Astrocyte (in vitro differentiated cells and primary cell): ENCODE results near the gene LRIT2. TPM values are rescaled to one million over a fixed set of nuclear protein-coding genes. Genes with fewer than 3 reads are reported as not detected.

Experiments used
- DNase-seq: peaks from one replicate; pipeline ENCODE4 v3.0.0-alpha.2; 2010; ENCODE audit warnings: low read depth
- FAIRE-seq: peaks from 2 replicates; lab custom pipeline; 2011; peaks lifted over from hg19 to GRCh38; lab: Jason Lieb, UNC
- H2AFZ ChIP-seq: 2 replicates; pipeline ENCODE4 v1.6.0; 2012; ENCODE audit warnings: low read depth, low read length, inconsistent platforms
- H3K27ac ChIP-seq: 2 replicates; pipeline ENCODE4 v1.5.1; 2011; ENCODE audit warnings: low read depth, low read length, inconsistent platforms
- H3K27me3 ChIP-seq: 2 replicates; pipeline ENCODE4 v1.6.0; 2011; ENCODE audit warnings: low read length, inconsistent platforms; ENCODE audit not compliant: insufficient read depth
- H3K36me3 ChIP-seq: 2 replicates; pipeline ENCODE4 v1.5.1; 2011; ENCODE audit warnings: low read length, inconsistent platforms; ENCODE audit not compliant: insufficient read depth
- H3K4me1 ChIP-seq: 2 replicates; pipeline ENCODE4 v1.5.1; 2011; ENCODE audit warnings: low read length, inconsistent platforms; ENCODE audit not compliant: insufficient read depth
- H3K4me2 ChIP-seq: 2 replicates; pipeline ENCODE4 v1.6.0; 2012; ENCODE audit warnings: low read length, inconsistent platforms
- H3K4me3 ChIP-seq: 2 replicates; pipeline ENCODE4 v1.5.1; 2011; ENCODE audit warnings: low read depth, mild to moderate bottlenecking, low read length, inconsistent platforms; ENCODE audit not compliant: insufficient read depth
- H3K79me2 ChIP-seq: 2 replicates; pipeline ENCODE4 v1.6.0; 2012; ENCODE audit warnings: mild to moderate bottlenecking, low read length, inconsistent platforms; ENCODE audit not compliant: insufficient read depth
- H3K9ac ChIP-seq: 2 replicates; pipeline ENCODE4 v1.6.0; 2012; ENCODE audit warnings: mild to moderate bottlenecking, low read length, inconsistent platforms
- H3K9me3 ChIP-seq: 2 replicates; pipeline ENCODE4 v1.5.1; 2012; ENCODE audit warnings: low read depth, mild to moderate bottlenecking, low read length, inconsistent platforms; ENCODE audit not compliant: insufficient read depth
- H4K20me1 ChIP-seq: 2 replicates; pipeline ENCODE4 v1.6.0; 2012; ENCODE audit warnings: low read length, inconsistent platforms; ENCODE audit not compliant: insufficient read depth
- H3K27ac Mint-ChIP-seq: one replicate; pipeline ENCODE4 v1.8.0; 2021; ENCODE audit warnings: mild to moderate bottlenecking, mixed read lengths; ENCODE audit not compliant: unreplicated experiment
- H3K27me3 Mint-ChIP-seq: one replicate; pipeline ENCODE4 v1.8.0; 2021; ENCODE audit warnings: low read depth, mixed read lengths; ENCODE audit not compliant: unreplicated experiment
- H3K36me3 Mint-ChIP-seq: one replicate; pipeline ENCODE4 v1.8.0; 2021; ENCODE audit warnings: low read depth, mixed read lengths; ENCODE audit not compliant: unreplicated experiment
- H3K4me1 Mint-ChIP-seq: one replicate; pipeline ENCODE4 v1.8.0; 2021; ENCODE audit warnings: low read depth, mixed read lengths; ENCODE audit not compliant: unreplicated experiment
- H3K4me3 Mint-ChIP-seq: one replicate; pipeline ENCODE4 v1.8.0; 2021; ENCODE audit warnings: mild to moderate bottlenecking, moderate library complexity, mixed read lengths; ENCODE audit not compliant: unreplicated experiment
- H3K9me3 Mint-ChIP-seq: one replicate; pipeline ENCODE4 v1.8.0; 2021; ENCODE audit warnings: mild to moderate bottlenecking, mixed read lengths; ENCODE audit not compliant: unreplicated experiment
- EZH2 ChIP-seq: IDR thresholded peaks from 2 replicates; pipeline ENCODE4 v1.6.1; 2012; ENCODE audit warnings: mild to moderate bottlenecking, low read length, inconsistent platforms; ENCODE audit not compliant: insufficient read depth
- total RNA-seq: library from RNA; stranded (reverse); gene quantifications from 2 replicates; pipeline ENCODE4 v1.2.1, GENCODE V29; 2021
- TF ChIP-seq, protein P1 (sequence below): IDR thresholded peaks from 2 replicates; pipeline ENCODE4 v1.5.1; 2011; ENCODE audit warnings: low read depth, mild to moderate bottlenecking, inconsistent platforms, low read length, moderate library complexity; ENCODE audit not compliant: insufficient read depth

The LRIT2 gene
- total RNA-seq, 1 donor from 2014 or later: not detected

DNA sequence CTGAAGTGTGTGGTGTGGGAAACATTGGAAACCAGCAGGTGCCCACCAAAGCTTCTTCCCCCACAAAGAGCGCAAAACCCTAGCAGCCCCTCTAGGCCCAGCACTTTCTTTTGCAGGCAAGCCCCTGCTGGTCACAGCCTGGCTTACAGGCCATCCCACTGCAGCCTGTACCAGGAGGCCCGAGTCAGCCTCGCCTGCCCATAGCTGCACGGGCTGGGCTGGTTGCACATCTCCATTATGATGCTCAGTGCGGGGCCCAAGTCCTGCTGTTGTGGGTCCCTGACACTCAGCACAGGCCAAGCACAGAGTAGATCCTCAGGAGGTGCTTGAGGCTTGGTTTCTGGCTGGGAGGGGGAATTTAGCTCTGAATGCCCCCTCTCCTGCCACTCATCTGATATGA lies 23.0 kb downstream of the LRIT2 start:
- Histone ChIP-seq H3K4me1 (no peaks in the 10 kb centered on the region), H3K9ac (no peak overlapping the region), H3K27ac (no peak overlapping the region), H4K20me1 (no peaks in the 10 kb centered on the region), H3K27me3 (peaks cover 4% of the 10 kb centered on the region), H3K36me3 (no peaks in the 10 kb centered on the region), H2AFZ (no peak overlapping the region), H3K4me2 (no peak overlapping the region), H3K79me2 (no peaks in the 10 kb centered on the region), H3K9me3 (no peaks in the 10 kb centered on the region), H3K4me3 (no peak overlapping the region)
- DNase-seq: no peak
- H3K9me3 Mint-ChIP-seq: no peaks in the 10 kb centered on the region
- H3K36me3 Mint-ChIP-seq: no peaks in the 10 kb centered on the region
- no peak overlapping the region for H3K27ac Mint-ChIP-seq
- H3K27me3 Mint-ChIP-seq: peaks cover 47% of the 10 kb centered on the region
- no peak overlapping the region for H3K4me3 Mint-ChIP-seq
- no peaks in the 10 kb centered on the region for H3K4me1 Mint-ChIP-seq
- FAIRE-seq: no peak
- TF ChIP-seq, protein P1, sequence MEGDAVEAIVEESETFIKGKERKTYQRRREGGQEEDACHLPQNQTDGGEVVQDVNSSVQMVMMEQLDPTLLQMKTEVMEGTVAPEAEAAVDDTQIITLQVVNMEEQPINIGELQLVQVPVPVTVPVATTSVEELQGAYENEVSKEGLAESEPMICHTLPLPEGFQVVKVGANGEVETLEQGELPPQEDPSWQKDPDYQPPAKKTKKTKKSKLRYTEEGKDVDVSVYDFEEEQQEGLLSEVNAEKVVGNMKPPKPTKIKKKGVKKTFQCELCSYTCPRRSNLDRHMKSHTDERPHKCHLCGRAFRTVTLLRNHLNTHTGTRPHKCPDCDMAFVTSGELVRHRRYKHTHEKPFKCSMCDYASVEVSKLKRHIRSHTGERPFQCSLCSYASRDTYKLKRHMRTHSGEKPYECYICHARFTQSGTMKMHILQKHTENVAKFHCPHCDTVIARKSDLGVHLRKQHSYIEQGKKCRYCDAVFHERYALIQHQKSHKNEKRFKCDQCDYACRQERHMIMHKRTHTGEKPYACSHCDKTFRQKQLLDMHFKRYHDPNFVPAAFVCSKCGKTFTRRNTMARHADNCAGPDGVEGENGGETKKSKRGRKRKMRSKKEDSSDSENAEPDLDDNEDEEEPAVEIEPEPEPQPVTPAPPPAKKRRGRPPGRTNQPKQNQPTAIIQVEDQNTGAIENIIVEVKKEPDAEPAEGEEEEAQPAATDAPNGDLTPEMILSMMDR: no peak
- no peak for TF ChIP-seq EZH2

DNA sequence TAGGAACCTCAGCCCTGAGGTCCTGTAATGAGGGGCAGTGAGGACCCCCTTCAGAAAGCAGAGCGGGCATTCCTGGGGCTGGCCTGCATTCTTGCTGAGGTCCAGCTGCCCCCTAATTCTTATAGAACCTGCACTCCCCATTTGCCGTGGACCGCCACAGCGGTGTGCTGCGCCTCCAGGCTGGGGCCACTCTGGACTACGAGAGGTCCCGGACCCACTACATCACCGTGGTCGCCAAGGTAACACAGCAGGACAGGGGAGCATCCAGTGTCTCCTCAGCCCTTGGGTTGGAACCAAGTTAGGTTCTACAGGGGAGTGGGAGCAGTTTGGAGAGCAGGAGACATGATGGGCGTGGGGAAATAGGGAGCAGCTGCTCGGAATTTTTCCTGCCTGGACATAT lies 23.7 kb downstream of the LRIT2 start:
- H3K36me3 ChIP-seq: no peaks in the 10 kb centered on the region
- H3K4me1 ChIP-seq: no peaks in the 10 kb centered on the region
- H3K27ac Mint-ChIP-seq: no peak overlapping the region
- no peak overlapping the region for H3K9ac ChIP-seq
- no peaks in the 10 kb centered on the region for H3K4me1 Mint-ChIP-seq
- FAIRE-seq (no peak), DNase-seq (no peak)
- H3K9me3 Mint-ChIP-seq: no peaks in the 10 kb centered on the region
- peaks cover 47% of the 10 kb centered on the region for H3K27me3 Mint-ChIP-seq
- H3K36me3 Mint-ChIP-seq: no peaks in the 10 kb centered on the region
- no peak overlapping the region for H3K4me2 ChIP-seq
- H3K27ac ChIP-seq: no peak overlapping the region
- H4K20me1 ChIP-seq: no peaks in the 10 kb centered on the region
- H3K9me3 ChIP-seq: no peaks in the 10 kb centered on the region
- no peak overlapping the region for H3K4me3 Mint-ChIP-seq
- no peaks in the 10 kb centered on the region for H3K79me2 ChIP-seq
- TF ChIP-seq, protein P1: no peak
- TF ChIP-seq EZH2: no peak
- no peak overlapping the region for H3K4me3 ChIP-seq
- H3K27me3 ChIP-seq: peaks cover 3% of the 10 kb centered on the region
- H2AFZ ChIP-seq: no peak overlapping the region

DNA sequence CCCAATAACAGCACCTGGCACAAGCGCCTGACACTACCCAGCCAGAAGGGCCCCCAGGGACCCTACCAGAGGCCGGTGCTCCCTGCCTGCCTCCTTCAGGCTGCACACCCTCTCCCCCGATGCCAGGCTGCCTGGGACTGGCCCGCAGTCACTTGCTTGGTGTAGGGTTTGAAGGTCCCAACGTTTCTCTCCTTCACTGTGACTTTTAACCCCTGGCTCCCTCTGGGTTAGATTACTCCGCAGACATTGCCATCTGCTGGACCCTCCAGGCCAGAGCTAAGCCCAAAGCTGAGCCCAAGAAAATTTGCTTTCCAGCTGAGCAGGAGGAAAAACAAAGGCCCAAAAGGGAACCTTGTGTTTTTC lies 24.1 kb downstream of the LRIT2 start:
- Histone ChIP-seq H3K9me3 (no peaks in the 10 kb centered on the region), H2AFZ (no peak overlapping the region), H3K9ac (no peak overlapping the region), H3K4me1 (no peaks in the 10 kb centered on the region), H3K4me3 (no peak overlapping the region), H3K36me3 (no peaks in the 10 kb centered on the region), H3K79me2 (no peaks in the 10 kb centered on the region), H3K27me3 (peaks cover 4% of the 10 kb centered on the region), H4K20me1 (no peaks in the 10 kb centered on the region), H3K27ac (no peak overlapping the region), H3K4me2 (no peak overlapping the region)
- Mint-ChIP-seq H3K4me3 (no peak overlapping the region), H3K36me3 (peaks cover 3% of the 10 kb centered on the region), H3K27me3 (peaks cover 49% of the 10 kb centered on the region), H3K9me3 (no peaks in the 10 kb centered on the region), H3K4me1 (no peaks in the 10 kb centered on the region), H3K27ac (no peak overlapping the region)
- TF ChIP-seq, protein P1: no peak
- no peak for TF ChIP-seq EZH2
- FAIRE-seq (no peak), DNase-seq (no peak)
